ENCODE measurements around the gene DEFB125. TPM values are rescaled to one million over a fixed set of nuclear protein-coding genes. Genes with fewer than 3 reads are reported as not detected.

The DEFB125 gene
- not detected for total RNA-seq
- long read RNA-seq, result 0 reads

GRCh38 chr20:87401-87800, at the start of gene DEFB125:
TSS of gene DEFB125 (plus strand) at chr20:87672. CDS start at chr20:87710, 38 bp downstream.
- ATAC-seq, result no peak
- no peaks in the 10 kb centered on the region for H3K36me3 ChIP-seq
- no peak within 1 kb of the TSS for H3K4me3 ChIP-seq
- DNase-seq, result no peak
- intact Hi-C loops (cut with DNase I), result no loop called here
- H3K27ac ChIP-seq, result no peak within 1 kb of the TSS
- H3K4me1 ChIP-seq, result no peaks in the 10 kb centered on the region
- H3K27me3 ChIP-seq, result peaks cover 15% of the 10 kb centered on the region
- H3K9me3 ChIP-seq, result peaks cover 4% of the 10 kb centered on the region
- TF ChIP-seq CTCF (IDR thresholded peaks at IDR 0.05), result no peak

GRCh38 chr20:60035-60918, 27.2 kb upstream of the DEFB125 start:
- DNase-seq (no peak), ATAC-seq (peak; percentile 34)
- no peak overlapping the region for H3K4me3 ChIP-seq
- intact Hi-C loops (cut with DNase I), result no loop called here
- no peaks in the 10 kb centered on the region for H3K27me3 ChIP-seq
- H3K4me1 ChIP-seq, result no peaks in the 10 kb centered on the region
- no peak for TF ChIP-seq CTCF (IDR thresholded peaks at IDR 0.05)
- H3K27ac ChIP-seq, result no peak overlapping the region
- no peaks in the 10 kb centered on the region for H3K36me3 ChIP-seq
- no peaks in the 10 kb centered on the region for H3K9me3 ChIP-seq

GRCh38 chr20:61230-61629, 26.2 kb upstream of the DEFB125 start:
- intact Hi-C loops (cut with DNase I), result no loop called here
- Histone ChIP-seq H3K27me3 (no peaks in the 10 kb centered on the region), H3K9me3 (no peaks in the 10 kb centered on the region), H3K4me1 (no peaks in the 10 kb centered on the region), H3K36me3 (no peaks in the 10 kb centered on the region), H3K27ac (no peak overlapping the region), H3K4me3 (no peak overlapping the region)
- TF ChIP-seq CTCF (IDR thresholded peaks at IDR 0.05), result no peak
- ATAC-seq, result peak; percentile 37
- DNase-seq, result no peak

GRCh38 chr20:61757-62156, 25.7 kb upstream of the DEFB125 start:
- Histone ChIP-seq H3K27ac (no peak overlapping the region), H3K27me3 (no peaks in the 10 kb centered on the region), H3K9me3 (no peaks in the 10 kb centered on the region), H3K4me1 (no peaks in the 10 kb centered on the region), H3K4me3 (no peak overlapping the region), H3K36me3 (no peaks in the 10 kb centered on the region)
- DNase-seq (no peak), ATAC-seq (peak; percentile 11)
- intact Hi-C loops (cut with DNase I), result no loop called here
- TF ChIP-seq CTCF (IDR thresholded peaks at IDR 0.05), result no peak

- DNase-seq (no peak), ATAC-seq (peak; percentile 37)
- H3K36me3 ChIP-seq, result no peaks in the 10 kb centered on the region
- intact Hi-C loops (cut with DNase I), result no loop called here
- H3K4me1 ChIP-seq, result no peaks in the 10 kb centered on the region
- no peak overlapping the region for H3K4me3 ChIP-seq
- H3K27ac ChIP-seq, result no peak overlapping the region
- no peak for TF ChIP-seq CTCF (IDR thresholded peaks at IDR 0.05)
- H3K27me3 ChIP-seq, result peaks cover 6% of the 10 kb centered on the region
- H3K9me3 ChIP-seq, result no peaks in the 10 kb centered on the region
Measured at GRCh38 chr20:62487-62886, 25.0 kb upstream of the DEFB125 start.
